Motor neuron (in vitro differentiated cells): ENCODE data around the gene RAMACL. TPM values are rescaled to one million over a fixed set of nuclear protein-coding genes. Genes with fewer than 3 reads are reported as not detected.
A peak's percentile ranks its signal among the peaks of the same experiment; 100 is the strongest.
"Not testable (repeated sequence)": the region's sequence is repeated elsewhere in the genome, so short reads cannot be mapped to it uniquely, and the experiment has no call there.

Experiments
- ATAC-seq, 8 experiments: fragments of 200-7000 bp; cut with Tn5 transposase; replicated peaks in 6 of 8; 2 replicates each; pipeline ENCODE4 v1.8.0; 2021; ENCODE audit warnings: mild to moderate bottlenecking in 8 of 8, moderate library complexity in 8 of 8
- H3K27ac ChIP-seq, 2 donors: fragments of 250-450 bp; sonication (Bioruptor Pico); 2 replicates each; pipeline ENCODE4 v1.9.0; 2021; ENCODE audit warnings: antibody characterized with exemption in 2 of 2, mild to moderate bottlenecking in 2 of 2, moderate library complexity in 1 of 2
- H3K4me1 ChIP-seq, 2 donors: fragments of 250-450 bp; sonication (Bioruptor Pico); replicated peaks in 1 of 2; 2 replicates each; pipeline ENCODE4 v1.6.1; 2021; ENCODE audit warnings: antibody characterized with exemption in 2 of 2, mild to moderate bottlenecking in 2 of 2, moderate library complexity in 1 of 2
- H3K4me3 ChIP-seq, 5 donors: fragments of 250-450 bp; sonication (Bioruptor Pico); 2 replicates each; pipeline ENCODE4 v1.9.0; 2021; ENCODE audit warnings: antibody characterized with exemption in 5 of 5, mild to moderate bottlenecking in 5 of 5, moderate library complexity in 4 of 5
- WGBS, 10 experiments: fragments of 450-650 bp; shearing (Covaris generic); methylation state at CpG; one replicate each; pipeline ENCODE4 v1.0.0; 2022; 5-methylcytosine and 5-hydroxymethylcytosine counted together
- in situ Hi-C, 9 experiments: fragments of 400-800 bp; cut with MboI; loops; one replicate each; pipeline ENCODE4 v1.15.0; 2021; ENCODE audit warnings: low sequenced_read_pairs in 9 of 9, low pct_unique_long_range_greater_than_20kb in 2 of 9; ENCODE audit not compliant: unreplicated experiment in 9 of 9
- total RNA-seq, 8 experiments: library from RNA; unstranded; fragments of 300-600 nt; gene quantifications; 2 replicates each; pipeline versions ENCODE4 v1.2.3 to v1.2.4, GENCODE V29; 2022

Gene RAMACL
- total RNA-seq, 8 experiments from 2014 or later: 0.50 to 2.7 (median 1.1) TPM

DNA sequence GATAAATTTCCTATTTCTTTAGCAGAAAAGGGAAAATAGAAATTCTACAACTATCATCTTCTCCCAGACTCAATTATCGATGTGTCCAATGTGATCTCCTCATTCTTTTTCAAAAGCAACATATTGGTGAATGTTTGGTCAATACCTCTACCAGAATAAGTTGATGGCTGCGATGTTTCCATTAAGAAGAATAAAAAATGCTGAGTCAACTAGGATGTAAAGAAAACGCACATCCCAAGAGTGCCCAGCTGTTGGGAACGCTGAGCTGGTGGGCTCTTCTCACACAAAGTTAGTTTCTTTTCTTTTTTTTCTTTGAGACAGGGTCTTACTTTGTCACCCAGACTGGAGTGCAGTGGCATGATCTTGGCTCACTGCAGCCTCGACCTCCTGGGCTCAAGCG is 39.8 kb downstream of the RAMACL start:
- Histone ChIP-seq H3K4me1 (peaks cover under 1 to 8% of the 10 kb centered on the region in 2 donors), H3K27ac (no peak overlapping the region), H3K4me3 (no peak overlapping the region)
- WGBS, 10 experiments: 83 to 100% (median 93%) methylated on average over 1 to 6 of the region's 6 CpGs; no CpG with 5 or more reads in 3 of the 10 experiments
- ATAC-seq: no peak
- in situ Hi-C loops: no loop called here

DNA sequence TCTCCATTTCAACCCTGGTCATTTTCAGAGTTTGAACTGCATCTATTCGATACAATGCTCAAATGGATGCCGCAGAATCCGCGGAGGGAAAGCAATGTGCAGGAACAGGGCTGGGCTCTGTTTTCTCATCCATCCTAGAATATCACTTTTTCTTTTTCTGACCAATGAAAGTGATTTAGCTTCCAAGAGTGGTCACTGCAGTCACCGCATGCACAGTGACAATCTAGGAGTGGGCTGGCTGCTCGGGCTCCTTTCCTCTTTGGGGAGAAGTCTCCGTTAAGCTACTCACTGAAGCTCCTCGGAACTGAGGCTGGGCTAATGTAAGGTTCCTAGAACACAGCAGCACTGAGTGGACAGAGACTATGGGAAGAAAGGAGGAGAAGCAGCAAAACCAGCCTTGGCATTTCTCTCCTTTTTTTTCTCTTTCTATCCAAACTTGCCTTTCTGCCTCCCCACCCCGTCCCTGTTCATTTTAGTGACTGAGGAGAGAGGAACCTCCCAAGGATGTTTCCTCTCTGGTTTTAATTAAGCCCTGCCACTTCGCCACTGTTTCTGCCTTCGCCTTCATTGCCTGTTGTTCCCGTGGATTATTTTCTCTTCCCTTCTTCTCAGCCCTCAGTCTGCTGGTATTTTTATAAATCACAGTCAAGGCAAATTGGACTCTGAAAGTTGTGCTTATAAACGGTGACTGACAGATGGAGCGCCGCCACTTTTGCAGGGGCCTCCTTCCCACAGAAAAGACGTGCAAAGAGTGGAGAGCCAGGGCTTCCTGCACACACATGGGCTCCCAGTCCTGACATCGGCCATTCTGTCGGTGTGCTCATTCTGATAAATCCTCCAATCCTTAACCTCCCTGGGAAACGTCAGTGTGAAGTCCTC is 41.1 kb downstream of the RAMACL start:
- ATAC-seq: no peak
- Histone ChIP-seq H3K27ac (no peak overlapping the region), H3K4me3 (no peak overlapping the region), H3K4me1 (peaks cover 9 to 18% of the 10 kb centered on the region in 2 donors)
- in situ Hi-C loops: no loop called here
- 34 to 96% (median 89%) methylated on average over 4 to 13 of the region's 19 CpGs for WGBS, 10 experiments

DNA sequence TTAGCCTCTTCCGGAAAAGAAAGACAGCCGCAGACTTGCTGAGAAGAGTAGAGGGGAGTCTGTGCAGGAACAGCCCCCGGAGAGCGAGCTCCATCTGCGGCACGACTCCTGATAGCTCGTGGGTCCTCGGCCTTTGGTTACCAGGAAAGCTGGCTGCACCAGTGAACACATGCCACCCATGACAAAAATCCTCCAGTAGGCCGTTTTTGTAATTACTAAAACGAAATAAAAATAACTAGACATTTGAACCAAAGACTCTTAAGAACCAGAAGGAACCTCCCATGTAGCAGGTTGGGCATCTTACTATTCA is 42.2 kb downstream of the RAMACL start:
- WGBS, 10 experiments: 57 to 100% (median 98%) methylated on average over 1 to 8 of the region's 10 CpGs; no CpG with 5 or more reads in 3 of the 10 experiments
- ATAC-seq: no peak
- Histone ChIP-seq H3K27ac (no peak overlapping the region), H3K4me1 (peaks cover 19 to 28% of the 10 kb centered on the region in 2 donors), H3K4me3 (no peak overlapping the region)
- in situ Hi-C loops: no loop called here

DNA sequence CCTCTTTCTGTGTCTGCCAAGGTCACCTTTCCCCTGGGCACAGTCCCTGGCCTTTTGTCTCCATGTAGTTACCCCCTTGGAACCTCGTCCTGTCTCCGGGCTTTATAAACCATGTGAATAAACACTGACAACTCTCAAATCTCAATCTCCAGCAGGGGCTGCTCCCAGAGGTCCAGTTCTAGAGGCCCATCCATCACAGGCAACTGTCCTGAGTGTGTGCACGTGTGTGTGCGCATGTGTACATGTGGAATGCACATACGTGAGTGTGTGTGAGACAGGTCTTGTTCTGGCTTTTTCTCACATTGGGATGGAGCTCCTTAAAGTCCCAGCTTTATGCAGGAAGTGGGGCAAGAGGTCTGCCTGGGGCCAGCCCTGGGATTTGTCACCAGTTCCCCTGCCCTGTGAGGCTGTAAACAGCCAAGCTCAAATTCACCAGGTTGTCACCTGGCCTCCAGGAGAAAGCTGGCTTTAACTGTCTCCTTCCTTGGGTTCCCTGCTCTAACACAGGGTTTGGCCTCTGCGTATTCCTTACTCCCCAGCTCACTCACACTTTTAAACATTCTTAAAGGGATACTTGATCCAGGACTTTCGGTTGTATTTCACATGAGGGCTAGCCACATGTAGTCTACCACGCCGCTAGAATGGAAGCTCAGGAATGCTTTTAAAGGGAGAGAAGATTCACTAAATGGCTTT is 42.7 kb downstream of the RAMACL start:
- WGBS, 10 experiments: 90 to 100% (median 92%) methylated on average over 2 to 7 of the region's 9 CpGs; no CpG with 5 or more reads in 4 of the 10 experiments
- Histone ChIP-seq H3K27ac (no peak overlapping the region), H3K4me3 (no peak overlapping the region), H3K4me1 (peaks cover 19 to 28% of the 10 kb centered on the region in 2 donors)
- no peak for ATAC-seq
- in situ Hi-C loops: no loop called here

DNA sequence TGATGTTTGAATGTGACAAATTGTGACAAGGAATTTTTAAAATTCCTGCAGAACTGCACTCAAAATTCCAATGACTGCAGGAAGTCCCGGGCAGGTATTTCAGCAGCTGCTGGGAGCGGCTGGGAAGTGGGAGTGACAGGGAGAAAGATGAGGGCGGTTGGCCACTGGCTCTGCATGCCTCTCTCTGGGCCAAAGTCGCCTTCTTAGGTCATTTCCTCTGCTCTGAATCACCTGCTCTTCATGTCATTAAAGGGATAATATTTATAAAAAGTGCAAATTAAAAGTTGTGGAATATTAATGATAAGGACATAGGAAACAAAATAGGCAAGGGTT is 43.9 kb downstream of the RAMACL start:
- 50 to 92% (median 73%) methylated on average over 1 to 4 of the region's 4 CpGs; no CpG with 5 or more reads in 3 of the 10 experiments for WGBS, 10 experiments
- Histone ChIP-seq H3K4me1 (peaks cover 19 to 28% of the 10 kb centered on the region in 2 donors), H3K4me3 (no peak overlapping the region), H3K27ac (no peak overlapping the region)
- in situ Hi-C loops: no loop called here
- peak in 1 of 8 experiments; percentile 28 for ATAC-seq

DNA sequence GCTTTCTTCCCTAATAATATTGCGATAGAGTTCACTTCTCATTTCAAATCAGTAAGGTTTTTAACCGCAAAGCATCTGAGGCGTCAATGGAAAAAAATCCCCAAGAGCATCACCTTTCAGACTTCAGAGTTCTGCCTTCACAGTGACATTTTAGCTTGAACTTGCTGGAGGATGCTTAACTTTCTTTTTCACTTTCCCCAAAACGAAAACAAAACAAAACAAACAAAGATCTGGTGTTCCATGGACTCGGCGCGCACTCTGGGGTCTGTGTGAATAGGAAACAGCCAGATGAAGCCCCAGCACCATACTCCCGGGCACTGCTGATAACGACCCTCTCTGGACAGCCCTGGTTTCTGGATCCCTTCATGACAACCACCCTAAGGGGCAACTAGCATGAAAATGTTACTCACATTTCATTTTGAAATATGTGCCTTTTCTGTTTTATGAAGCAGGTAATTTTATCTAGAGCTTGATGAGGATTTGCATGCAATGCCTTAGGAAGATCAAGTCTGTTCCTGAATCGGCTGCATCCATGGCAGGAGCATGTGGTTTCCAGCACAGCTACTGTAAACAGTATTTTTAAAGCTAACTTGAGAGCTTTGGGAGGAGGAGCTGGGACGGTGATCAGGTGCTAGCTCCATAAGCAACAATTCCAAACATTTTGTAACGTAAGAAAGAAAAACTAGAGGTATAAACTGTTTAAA is 44.5 kb downstream of the RAMACL start:
- WGBS, 10 experiments: 84 to 100% (median 94%) methylated on average over 3 to 11 of the region's 12 CpGs

DNA sequence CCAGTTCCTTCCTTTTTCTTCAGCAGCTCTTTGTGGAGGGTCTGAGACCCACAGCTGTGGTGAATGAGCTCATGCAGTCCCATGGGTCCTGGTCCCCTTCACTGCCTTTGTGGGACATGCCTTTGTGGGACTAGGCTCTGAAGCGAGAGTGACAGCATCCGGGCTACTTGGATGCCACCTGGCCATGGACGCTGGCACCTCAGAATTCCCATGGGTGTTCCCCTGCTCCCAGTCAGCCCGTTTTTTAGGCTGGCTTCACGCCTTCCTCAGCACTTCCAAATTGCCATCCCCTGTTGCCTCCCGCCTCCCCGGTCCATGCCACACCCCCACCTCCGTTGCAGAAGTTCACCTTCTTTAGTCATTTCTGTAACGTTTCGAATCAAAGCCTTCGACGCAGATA is 45.1 kb downstream of the RAMACL start:
- in situ Hi-C loops: no loop called here
- ATAC-seq: peak in 3 of 8 experiments; percentile 19 to 31 (median 25)
- WGBS, 10 experiments: 73 to 100% (median 90%) methylated on average over 3 to 7 of the region's 12 CpGs; no CpG with 5 or more reads in 3 of the 10 experiments
- Histone ChIP-seq H3K4me3 (no peak overlapping the region), H3K27ac (no peak overlapping the region), H3K4me1 (peaks cover 19 to 28% of the 10 kb centered on the region in 2 donors)

More for the DNA sequence above, 44.5 kb downstream of the RAMACL start:
- peak in 1 of 8 experiments; percentile 27 for ATAC-seq
- in situ Hi-C loops: no loop called here
- no peak overlapping the region for H3K4me3 ChIP-seq
- no peak overlapping the region for H3K27ac ChIP-seq
- peaks cover 19 to 28% of the 10 kb centered on the region in 2 donors for H3K4me1 ChIP-seq

DNA sequence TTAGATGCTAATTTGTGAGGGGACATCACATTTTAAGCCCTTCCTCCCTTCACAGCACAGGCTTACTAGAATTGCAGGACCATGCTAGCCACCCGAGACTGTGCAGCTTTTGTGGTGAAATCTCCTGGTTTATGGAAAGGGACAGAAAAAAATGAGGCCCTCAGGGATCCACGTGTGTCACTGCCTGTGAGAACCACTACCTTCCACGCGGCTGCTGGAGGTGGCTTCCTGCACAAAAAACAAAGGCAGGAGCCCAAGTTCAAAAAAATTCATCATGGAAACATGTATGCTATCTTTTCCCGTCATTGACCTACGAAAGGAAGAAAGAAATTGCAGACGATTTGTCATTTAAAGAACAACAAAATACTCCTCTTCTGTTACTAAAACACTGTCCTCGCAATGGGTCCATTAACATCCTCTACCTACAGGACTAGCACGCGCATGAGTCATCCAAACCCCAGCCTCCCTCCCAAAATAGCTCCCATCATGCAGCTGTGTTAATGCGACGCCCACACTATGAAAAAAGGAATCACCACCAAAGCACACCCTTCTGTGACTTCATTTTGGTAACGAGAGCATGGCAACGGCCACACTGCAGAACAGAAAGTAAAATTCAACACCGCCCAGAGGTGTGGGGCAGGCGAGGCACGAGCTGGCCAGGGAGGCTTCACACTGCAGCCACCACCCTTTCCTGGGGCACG is 45.7 kb downstream of the RAMACL start:
- WGBS, 10 experiments: 17 to 96% (median 78%) methylated on average over 5 to 14 of the region's 18 CpGs
- Histone ChIP-seq H3K27ac (no peak overlapping the region), H3K4me1 (peaks cover 19 to 28% of the 10 kb centered on the region in 2 donors), H3K4me3 (no peak overlapping the region)
- ATAC-seq: peak; percentile 56 to 96 (median 66)
- in situ Hi-C loops: no loop called here

DNA sequence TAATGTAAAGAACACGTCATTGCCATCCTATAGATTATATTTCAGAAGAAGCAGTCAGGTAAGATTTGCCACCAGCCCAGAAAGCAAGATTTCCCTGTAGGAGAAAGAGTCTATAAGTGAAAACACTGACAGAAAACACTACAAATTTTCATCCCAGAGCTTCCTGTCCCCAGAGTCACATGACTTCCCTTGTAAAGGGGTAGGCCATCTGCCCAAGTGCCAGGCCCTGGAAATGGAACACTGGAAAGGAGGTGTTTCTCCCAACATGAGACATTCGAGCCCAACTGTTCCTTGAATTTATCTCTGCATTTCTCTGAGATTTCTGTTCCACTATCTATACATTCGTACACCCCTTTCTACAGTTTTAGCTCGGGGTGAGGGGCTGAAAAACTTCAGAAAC is 46.9 kb downstream of the RAMACL start:
- in situ Hi-C loops: no loop called here
- Histone ChIP-seq H3K4me3 (no peak overlapping the region), H3K4me1 (peaks cover 19 to 28% of the 10 kb centered on the region in 2 donors), H3K27ac (no peak overlapping the region)
- peak in 1 of 8 experiments; percentile 8 for ATAC-seq
- 38 to 100% (median 80%) methylated on average over 1 to 4 of the region's 4 CpGs; no CpG with 5 or more reads in 1 of the 10 experiments for WGBS, 10 experiments

DNA sequence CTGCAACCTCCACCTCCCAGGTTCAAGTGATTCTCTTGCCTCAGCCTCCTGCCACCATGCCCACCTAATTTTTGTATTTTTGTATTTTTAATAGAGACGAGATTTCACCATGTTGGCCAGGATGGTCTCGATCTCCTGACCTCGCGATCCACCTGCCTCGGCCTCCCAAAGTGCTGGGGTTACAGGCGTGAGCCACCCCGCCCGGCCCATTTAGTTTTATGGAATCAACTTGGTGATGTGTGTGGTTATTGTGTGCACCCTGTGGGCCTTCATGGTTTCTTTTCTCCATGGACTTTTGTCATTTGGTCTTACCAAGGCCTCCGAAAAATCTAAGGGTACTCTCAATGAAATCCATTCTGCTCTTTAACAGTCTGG is 47.5 kb downstream of the RAMACL start:
- ATAC-seq, H3K27ac ChIP-seq, H3K4me3 ChIP-seq, in situ Hi-C loops: not testable (repeated sequence)
- 90 to 100% (median 100%) methylated on average over 1 to 8 of the region's 9 CpGs; no CpG with 5 or more reads in 3 of the 10 experiments for WGBS, 10 experiments
- H3K4me1 ChIP-seq: peaks cover 19 to 28% of the 10 kb centered on the region in 2 donors

DNA sequence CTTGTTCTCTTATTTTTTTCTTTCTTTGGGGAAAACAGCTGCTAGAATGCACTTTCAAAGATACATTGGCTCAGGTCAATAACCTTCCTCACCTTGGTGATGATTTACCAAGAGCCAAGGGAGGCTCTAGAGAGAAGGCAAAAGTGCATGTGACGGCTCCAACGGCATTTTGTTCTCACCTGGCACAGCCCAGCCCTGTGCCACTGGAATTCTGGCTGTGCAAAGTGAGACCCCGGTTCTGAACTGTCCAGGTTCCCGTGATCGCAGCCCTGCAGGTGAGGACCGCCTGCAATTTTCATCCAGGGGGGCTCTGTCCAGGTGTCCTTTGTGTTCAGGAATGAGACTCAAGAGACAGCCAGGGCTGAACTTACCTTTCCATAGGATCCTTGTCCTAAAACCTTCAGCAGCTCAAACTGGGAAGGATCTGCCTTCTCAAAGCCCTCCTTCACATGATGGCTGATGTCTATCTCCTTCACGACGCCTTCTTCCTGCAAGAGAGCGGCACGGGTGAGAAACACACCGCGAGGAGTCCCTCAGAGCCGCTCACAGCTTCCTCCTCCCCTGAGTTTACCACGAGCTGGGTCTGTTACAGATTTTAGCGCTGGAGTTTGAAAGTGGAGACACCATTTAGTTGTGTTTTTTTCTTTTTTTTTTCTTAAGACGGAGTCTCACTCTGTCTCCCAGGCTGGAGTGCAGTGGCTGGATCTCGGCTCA is 48.0 kb downstream of the RAMACL start:
- no peak for ATAC-seq
- in situ Hi-C loops: no loop called here
- Histone ChIP-seq H3K4me3 (no peak overlapping the region), H3K4me1 (peaks cover 19 to 25% of the 10 kb centered on the region in 2 donors), H3K27ac (no peak overlapping the region)
- 67 to 100% (median 96%) methylated on average over 1 to 13 of the region's 17 CpGs; no CpG with 5 or more reads in 2 of the 10 experiments for WGBS, 10 experiments
